Peyer's patch (tissue), 4 donors: Measurements from ENCODE around the gene TRAF3.

Experiments
- POLR2A ChIP-seq, 2 donors: fragments of 450-650 bp; IDR thresholded peaks; one replicate each; pipeline ENCODE4 v1.5.1; 2017; ENCODE audit warnings: antibody characterized with exemption in 2 of 2, mild to moderate bottlenecking in 2 of 2, moderate library complexity in 2 of 2
- TF ChIP-seq, protein P1 (sequence below), 6 experiments: fragments of 450-650 bp in 4 of 6; fragments of 200-600 bp in 2 of 6; sonication (generic) in 1 of 6; IDR thresholded peaks; one replicate each; pipeline ENCODE4 v1.5.1; 2017 to 2019; ENCODE audit warnings: antibody characterized with exemption in 6 of 6, mild to moderate bottlenecking in 3 of 6, moderate library complexity in 1 of 6

GRCh38 chr14:102951034-102951433 is 173.8 kb downstream of the TRAF3 start:
- no peak for TF ChIP-seq POLR2A (IDR thresholded peaks at IDR 0.05)
- TF ChIP-seq, protein P1, sequence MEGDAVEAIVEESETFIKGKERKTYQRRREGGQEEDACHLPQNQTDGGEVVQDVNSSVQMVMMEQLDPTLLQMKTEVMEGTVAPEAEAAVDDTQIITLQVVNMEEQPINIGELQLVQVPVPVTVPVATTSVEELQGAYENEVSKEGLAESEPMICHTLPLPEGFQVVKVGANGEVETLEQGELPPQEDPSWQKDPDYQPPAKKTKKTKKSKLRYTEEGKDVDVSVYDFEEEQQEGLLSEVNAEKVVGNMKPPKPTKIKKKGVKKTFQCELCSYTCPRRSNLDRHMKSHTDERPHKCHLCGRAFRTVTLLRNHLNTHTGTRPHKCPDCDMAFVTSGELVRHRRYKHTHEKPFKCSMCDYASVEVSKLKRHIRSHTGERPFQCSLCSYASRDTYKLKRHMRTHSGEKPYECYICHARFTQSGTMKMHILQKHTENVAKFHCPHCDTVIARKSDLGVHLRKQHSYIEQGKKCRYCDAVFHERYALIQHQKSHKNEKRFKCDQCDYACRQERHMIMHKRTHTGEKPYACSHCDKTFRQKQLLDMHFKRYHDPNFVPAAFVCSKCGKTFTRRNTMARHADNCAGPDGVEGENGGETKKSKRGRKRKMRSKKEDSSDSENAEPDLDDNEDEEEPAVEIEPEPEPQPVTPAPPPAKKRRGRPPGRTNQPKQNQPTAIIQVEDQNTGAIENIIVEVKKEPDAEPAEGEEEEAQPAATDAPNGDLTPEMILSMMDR (IDR thresholded peaks at IDR 0.05): no peak
